PFSK-1 (cell line): ENCODE results near the gene KCNJ5.

Experiments used
- FOXP2 ChIP-seq: optimal IDR thresholded peaks from 2 replicates; pipeline ENCODE3; 2011; ENCODE audit warnings: borderline replicate concordance, control low read depth, inconsistent platforms; ENCODE audit not compliant: insufficient read depth; ENCODE audit errors: extremely low read length, extremely low read depth
- POLR2AphosphoS5 ChIP-seq: IDR thresholded peaks from 2 replicates; pipeline ENCODE4 v1.6.1; 2012; ENCODE audit warnings: low read depth, mild to moderate bottlenecking, control low read depth, low read length, moderate library complexity
- REST ChIP-seq, 2 experiments: IDR thresholded peaks; 2 replicates each; pipeline versions ENCODE4 v1.6.1 to v1.8.0; 2011 to 2012; ENCODE audit warnings: low read depth in 2 of 2, low read length in 2 of 2, control low read depth in 1 of 2, inconsistent platforms in 1 of 2, mild to moderate bottlenecking in 1 of 2, moderate library complexity in 1 of 2; ENCODE audit not compliant: insufficient read depth in 1 of 2
- SIN3A ChIP-seq: IDR thresholded peaks from 2 replicates; pipeline ENCODE4 v1.6.1; 2012; ENCODE audit warnings: mild to moderate bottlenecking, low read length, moderate library complexity, borderline replicate concordance; ENCODE audit not compliant: insufficient read depth
- TAF1 ChIP-seq: IDR thresholded peaks from 2 replicates; pipeline ENCODE4 v1.6.1; 2012; ENCODE audit warnings: low read length, control low read depth, borderline replicate concordance; ENCODE audit not compliant: insufficient read depth

The KCNJ5 gene

GRCh38 chr11:128929468-128929867, 38.3 kb downstream of the KCNJ5 start:
- TF ChIP-seq SIN3A (no peak), REST (IDR thresholded peaks at IDR 0.05; ENCODE audit: insufficient read depth in 1 of 2, low read depth in 2 of 2, low read length in 2 of 2) (no peak), TAF1 (no peak), POLR2AphosphoS5 (no peak), FOXP2 (no peak)

- no peak for TF ChIP-seq POLR2AphosphoS5
- TF ChIP-seq FOXP2 = no peak
- TF ChIP-seq SIN3A = no peak
- TF ChIP-seq REST (IDR thresholded peaks at IDR 0.05; ENCODE audit: insufficient read depth in 1 of 2, low read depth in 2 of 2, low read length in 2 of 2) = no peak
- no peak for TF ChIP-seq TAF1
Measured at GRCh38 chr11:128929991-128930390, 38.8 kb downstream of the KCNJ5 start.

- no peak for TF ChIP-seq REST (IDR thresholded peaks at IDR 0.05; ENCODE audit: insufficient read depth in 1 of 2, low read depth in 2 of 2, low read length in 2 of 2)
- no peak for TF ChIP-seq SIN3A
- TF ChIP-seq POLR2AphosphoS5 = no peak
- TF ChIP-seq FOXP2 = no peak
- TF ChIP-seq TAF1 = no peak
Measured at GRCh38 chr11:128931066-128931465, 39.9 kb downstream of the KCNJ5 start.

GRCh38 chr11:128931668-128932067, 40.5 kb downstream of the KCNJ5 start:
- no peak for TF ChIP-seq REST (IDR thresholded peaks at IDR 0.05; ENCODE audit: insufficient read depth in 1 of 2, low read depth in 2 of 2, low read length in 2 of 2)
- TF ChIP-seq SIN3A = no peak
- TF ChIP-seq POLR2AphosphoS5 = no peak
- TF ChIP-seq TAF1 = no peak
- no peak for TF ChIP-seq FOXP2

- no peak for TF ChIP-seq REST (IDR thresholded peaks at IDR 0.05; ENCODE audit: insufficient read depth in 1 of 2, low read depth in 2 of 2, low read length in 2 of 2)
- no peak for TF ChIP-seq SIN3A
- no peak for TF ChIP-seq POLR2AphosphoS5
- TF ChIP-seq TAF1 = no peak
- TF ChIP-seq FOXP2 = no peak
Measured at GRCh38 chr11:128933481-128934178, 42.5 kb downstream of the KCNJ5 start.
